SU-DHL-6 (cell line): Measurements from ENCODE around the gene RAB39A.
A peak's percentile ranks its signal among the peaks of the same experiment; 100 is the strongest.
"Not testable (repeated sequence)": the region's sequence is repeated elsewhere in the genome, so short reads cannot be mapped to it uniquely, and the experiment has no call there.

Experiments used
- H2AFZ ChIP-seq: fragments of 200-600 bp; sonication (generic); 2 replicates; pipeline ENCODE4 v1.6.1; 2014; ENCODE audit warnings: low read depth, mild to moderate bottlenecking, moderate library complexity, mixed read lengths, antibody characterized with exemption, low read length; ENCODE audit not compliant: severe bottlenecking
- H3F3A ChIP-seq: fragments of 200-600 bp; shearing (Covaris generic); 2 replicates; pipeline ENCODE4 v1.6.0; 2016; ENCODE audit warnings: antibody characterized with exemption, mild to moderate bottlenecking; ENCODE audit not compliant: insufficient read depth
- H3K27ac ChIP-seq: fragments of 200-600 bp; sonication (generic); 2 replicates; pipeline ENCODE4 v1.5.1; 2016; ENCODE audit warnings: low read depth, mild to moderate bottlenecking, low read length, moderate library complexity, mixed read lengths
- H3K27me3 ChIP-seq: fragments of 200-600 bp; sonication (generic), shearing (Covaris generic); 2 replicates; pipeline ENCODE4 v1.6.0; 2014; ENCODE audit warnings: mild to moderate bottlenecking, low read length
- H3K36me3 ChIP-seq: fragments of 200-600 bp; sonication (generic); 2 replicates; pipeline ENCODE4 v1.6.1; 2014; ENCODE audit warnings: mild to moderate bottlenecking, low read length, mixed read lengths
- H3K4me2 ChIP-seq: fragments of 300-600, 200-600 bp; shearing (Covaris generic), sonication (generic); 2 replicates; pipeline ENCODE4 v1.6.0; 2014; ENCODE audit warnings: low read length, low read depth, mild to moderate bottlenecking; ENCODE audit not compliant: poor library complexity, severe bottlenecking
- H3K4me3 ChIP-seq: fragments of 200-600 bp; sonication (generic); 2 replicates; pipeline ENCODE4 v1.5.1; 2014; ENCODE audit warnings: antibody characterized with exemption, low read length, mild to moderate bottlenecking, mixed read lengths; ENCODE audit not compliant: insufficient read depth, poor library complexity, severe bottlenecking
- H3K79me2 ChIP-seq: fragments of 200-600 bp; sonication (generic); 2 replicates; pipeline ENCODE4 v1.6.1; 2014; ENCODE audit warnings: mild to moderate bottlenecking, low read length, moderate library complexity; ENCODE audit not compliant: insufficient read depth
- H3K9ac ChIP-seq: fragments of 200-600 bp; sonication (generic); 2 replicates; pipeline ENCODE4 v1.7.0; 2014; ENCODE audit warnings: mild to moderate bottlenecking, low read length
- H3K9me2 ChIP-seq: fragments of 200-600 bp; sonication (generic); replicated peaks from 2 replicates; pipeline ENCODE4 v1.6.1; 2014; ENCODE audit warnings: low read length; ENCODE audit not compliant: insufficient read depth
- H3K9me3 ChIP-seq: fragments of 200-600 bp; sonication (generic); 2 replicates; pipeline ENCODE4 v1.6.1; 2014; ENCODE audit warnings: low read length, mixed read lengths; ENCODE audit not compliant: insufficient read depth
- H4K20me1 ChIP-seq: fragments of 200-600 bp; sonication (generic); 2 replicates; pipeline ENCODE4 v1.6.1; 2014; ENCODE audit warnings: low read depth, mild to moderate bottlenecking, antibody characterized with exemption, low read length, moderate library complexity, mixed read lengths
- CTCF ChIP-seq: fragments of 200-600 bp; sonication (generic); IDR thresholded peaks from one replicate; pipeline ENCODE4 v1.5.1; 2017; ENCODE audit warnings: antibody characterized with exemption, mild to moderate bottlenecking, low read length, moderate library complexity; ENCODE audit not compliant: insufficient read depth, poor library complexity, severe bottlenecking
- EZH2phosphoT487 ChIP-seq: fragments of 200-600 bp; sonication (generic), shearing (Covaris generic); conservative IDR thresholded peaks from 2 replicates; pipeline ENCODE4 v1.6.1; 2018; ENCODE audit warnings: mild to moderate bottlenecking, antibody characterized with exemption, low read length, moderate library complexity, mixed read lengths

The RAB39A gene, protein sequence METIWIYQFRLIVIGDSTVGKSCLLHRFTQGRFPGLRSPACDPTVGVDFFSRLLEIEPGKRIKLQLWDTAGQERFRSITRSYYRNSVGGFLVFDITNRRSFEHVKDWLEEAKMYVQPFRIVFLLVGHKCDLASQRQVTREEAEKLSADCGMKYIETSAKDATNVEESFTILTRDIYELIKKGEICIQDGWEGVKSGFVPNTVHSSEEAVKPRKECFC

DNA sequence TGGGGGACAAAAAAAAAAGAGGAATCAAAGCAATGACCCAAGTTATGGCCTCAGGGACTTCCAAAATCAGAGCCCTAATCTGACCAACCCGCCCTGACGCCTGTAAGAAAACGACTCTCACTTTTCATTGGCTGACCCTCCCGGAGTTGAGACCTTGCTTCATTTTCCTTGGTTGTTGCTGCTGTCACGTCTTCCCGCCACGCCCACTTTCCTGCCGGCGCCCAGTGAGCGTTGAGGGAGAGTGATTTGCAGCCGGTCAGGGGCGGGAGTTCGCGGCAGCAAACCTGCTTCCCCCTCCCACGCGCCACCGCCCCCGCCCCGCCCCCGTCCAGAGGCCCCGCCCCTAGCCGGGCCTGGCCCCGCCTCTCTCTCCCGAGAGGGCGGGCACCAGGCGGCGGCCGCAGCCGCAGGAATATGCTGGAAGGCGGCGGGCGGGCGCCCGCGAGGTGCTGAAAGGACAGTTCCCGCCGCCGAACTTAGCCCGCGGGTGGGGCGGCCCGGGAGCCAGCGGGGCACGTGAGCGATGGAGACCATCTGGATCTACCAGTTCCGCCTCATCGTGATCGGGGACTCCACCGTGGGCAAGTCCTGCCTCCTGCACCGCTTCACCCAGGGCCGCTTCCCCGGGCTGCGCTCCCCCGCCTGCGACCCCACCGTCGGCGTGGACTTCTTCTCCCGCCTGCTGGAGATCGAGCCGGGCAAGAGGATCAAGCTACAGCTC, at the start of gene RAB39A:
RAB39A (plus strand) TSS at position 403 of the 721 bp plus-strand sequence; CDS start at position 524, 121 bp downstream.
- no peak within 1 kb of the TSS for H3K27ac ChIP-seq
- peaks cover 21% of the 10 kb centered on the region for H3F3A ChIP-seq
- no peaks in the 10 kb centered on the region for H3K36me3 ChIP-seq
- H3K79me2 ChIP-seq, result no peaks in the 10 kb centered on the region; the same call in 1 of the 2 replicates
- H2AFZ ChIP-seq, result peak within 1 kb of the TSS; percentile 94
- no peak for TF ChIP-seq CTCF
- H3K4me3 ChIP-seq, result peak within 1 kb of the TSS; percentile 91
- H3K9me2 ChIP-seq, result no peaks in the 10 kb centered on the region
- H4K20me1 ChIP-seq, result no peaks in the 10 kb centered on the region
- H3K27me3 ChIP-seq, result no peaks in the 10 kb centered on the region
- peak within 1 kb of the TSS; percentile 78 for H3K4me2 ChIP-seq
- peak within 1 kb of the TSS; percentile 79 for H3K9ac ChIP-seq
- no peaks in the 10 kb centered on the region for H3K9me3 ChIP-seq

- H3K36me3 ChIP-seq, H3K9ac ChIP-seq, H3K9me3 ChIP-seq, H3K79me2 ChIP-seq, H3K4me3 ChIP-seq, H3K4me2 ChIP-seq, H4K20me1 ChIP-seq, H3K27ac ChIP-seq, H3K9me2 ChIP-seq, H2AFZ ChIP-seq, H3F3A ChIP-seq, H3K27me3 ChIP-seq: not testable (repeated sequence)
These were observed 46.8 kb upstream of the RAB39A start for GRCh38 chr11:107881471-107881870.

DNA sequence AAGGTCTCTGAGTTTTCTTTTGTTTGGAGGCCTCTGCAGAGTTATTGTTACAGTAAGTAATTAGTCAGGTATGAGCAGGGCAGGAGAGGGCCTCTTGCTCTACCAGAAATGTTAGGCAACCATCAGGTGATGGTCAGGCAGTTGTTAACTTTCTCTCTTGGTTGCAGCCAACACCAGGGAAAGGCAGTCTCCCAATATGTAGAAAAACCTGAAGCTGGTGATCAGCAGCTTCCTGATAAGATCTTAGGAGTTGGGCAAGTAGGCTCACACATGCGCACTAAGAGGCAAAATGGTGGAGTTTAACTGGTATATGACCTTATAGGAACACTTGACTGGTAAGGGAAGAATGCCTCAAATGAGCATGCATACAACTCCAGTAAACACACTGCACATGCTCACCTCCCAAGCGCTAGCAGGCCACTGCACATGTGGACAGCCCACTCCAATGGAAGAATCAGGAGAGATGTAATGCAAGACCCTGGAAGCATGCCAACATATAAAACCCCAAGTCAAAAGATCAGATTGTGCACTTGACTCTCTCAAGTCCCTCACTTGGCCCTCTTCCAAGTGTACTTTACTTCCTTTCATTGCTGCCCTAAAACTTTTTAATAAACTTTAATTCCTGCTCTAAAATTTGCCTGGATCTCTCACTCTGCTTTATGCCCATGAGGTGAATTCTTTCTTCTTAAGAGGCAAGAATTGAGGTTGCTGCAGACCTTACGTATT, 46.0 kb upstream of the RAB39A start:
- H3K36me3 ChIP-seq, result no peaks in the 10 kb centered on the region
- no peak overlapping the region for H3K27ac ChIP-seq
- no peaks in the 10 kb centered on the region for H3K27me3 ChIP-seq
- H3F3A ChIP-seq, result no peaks in the 10 kb centered on the region
- no peak for TF ChIP-seq EZH2phosphoT487
- H3K9me3 ChIP-seq, result no peaks in the 10 kb centered on the region
- no peak overlapping the region for H2AFZ ChIP-seq
- no peak overlapping the region for H3K4me2 ChIP-seq
- H3K9ac ChIP-seq, result no peak overlapping the region
- H4K20me1 ChIP-seq, result no peaks in the 10 kb centered on the region
- H3K9me2 ChIP-seq, result no peaks in the 10 kb centered on the region
- no peak overlapping the region for H3K4me3 ChIP-seq
- H3K79me2 ChIP-seq, result no peaks in the 10 kb centered on the region

- no peaks in the 10 kb centered on the region for H3F3A ChIP-seq
- no peaks in the 10 kb centered on the region for H3K9me2 ChIP-seq
- no peak overlapping the region for H3K9ac ChIP-seq
- no peaks in the 10 kb centered on the region for H3K9me3 ChIP-seq
- H3K4me3 ChIP-seq, result no peak overlapping the region
- H3K79me2 ChIP-seq, result no peaks in the 10 kb centered on the region
- TF ChIP-seq CTCF (no peak), EZH2phosphoT487 (no peak)
- no peak overlapping the region for H2AFZ ChIP-seq
- H3K4me2 ChIP-seq, result no peak overlapping the region
- H3K36me3 ChIP-seq, result no peaks in the 10 kb centered on the region
- H3K27me3 ChIP-seq, result 0 out of 2 replicates have a peak, but pooled peaks cover 3% of the 10 kb centered on the region
- H4K20me1 ChIP-seq, result no peaks in the 10 kb centered on the region
- H3K27ac ChIP-seq, result no peak overlapping the region
These were observed 30.0 kb upstream of the RAB39A start for GRCh38 chr11:107898270-107898669.
